Upper lobe of left lung (tissue), 4 donors: Measurements from ENCODE around the gene NUP155.
"Not testable (repeated sequence)": the region's sequence is repeated elsewhere in the genome, so short reads cannot be mapped to it uniquely, and the experiment has no call there.

Source experiments
- CTCF ChIP-seq, 6 experiments: fragments of 450-650 bp in 4 of 6; fragments of 200-600 bp in 2 of 6; sonication (generic) in 2 of 6; IDR thresholded peaks; one replicate each; pipeline ENCODE4 v1.5.1; 2016 to 2019; ENCODE audit warnings: antibody characterized with exemption in 6 of 6
- POLR2A ChIP-seq, 4 donors: fragments of 450-650 bp; IDR thresholded peaks; one replicate each; pipeline ENCODE4 v1.5.1; 2016 to 2017; ENCODE audit warnings: antibody characterized with exemption in 4 of 4, mild to moderate bottlenecking in 2 of 4
- POLR2AphosphoS5 ChIP-seq, 2 donors: sonication (generic); formaldehyde crosslinking; IDR thresholded peaks; one replicate each; pipeline ENCODE4 v1.5.1; 2017; ENCODE audit warnings: antibody characterized with exemption in 2 of 2

- not testable (repeated sequence) for TF ChIP-seq CTCF, POLR2A, POLR2AphosphoS5 (IDR thresholded peaks at IDR 0.05)
These were observed 28.2 kb downstream of the NUP155 start for GRCh38 chr5:37342741-37343140.
